GM23338 (cell line): Measurements from ENCODE around the gene RPS6KA4.

Experiments used
- CTCF ChIP-seq, 2 experiments: fragments of 200-600 bp in 1 of 2; sonication (generic) in 1 of 2; conservative IDR thresholded peaks; 2 replicates each; pipeline versions ENCODE4 v1.5.1 to v1.6.1; 2016 to 2017; ENCODE audit warnings: antibody characterized with exemption in 2 of 2, low read depth in 2 of 2, mild to moderate bottlenecking in 2 of 2, moderate library complexity in 1 of 2
- EZH2 ChIP-seq: fragments of 200-600 bp; sonication (generic); IDR thresholded peaks from one replicate; pipeline ENCODE4 v1.8.0; 2017; ENCODE audit warnings: antibody characterized with exemption, mild to moderate bottlenecking, low read depth; ENCODE audit not compliant: unreplicated experiment
- TF ChIP-seq, protein P1 (sequence below): IDR thresholded peaks from one replicate; pipeline ENCODE4 v1.6.1; 2018; ENCODE audit warnings: antibody characterized with exemption; ENCODE audit not compliant: unreplicated experiment

DNA sequence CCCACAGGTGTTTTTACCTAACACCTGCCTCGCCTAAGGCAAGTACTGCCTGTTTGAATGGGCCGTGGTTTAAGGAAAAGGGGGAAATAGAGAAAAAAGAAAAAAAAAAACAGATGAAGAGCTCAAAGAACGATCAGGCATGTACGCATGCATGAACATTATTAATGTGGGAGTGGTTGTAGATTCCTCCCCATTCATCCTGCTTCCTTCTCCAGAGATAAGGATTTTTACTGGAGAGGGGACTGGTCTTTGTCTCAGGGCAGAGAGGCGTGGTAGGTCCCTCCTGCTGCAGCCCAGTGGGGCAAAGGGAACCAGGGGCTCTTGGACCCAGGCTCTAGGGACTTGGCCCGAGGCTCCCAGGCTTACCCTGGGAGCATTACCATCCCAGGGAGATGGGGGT is 23.1 kb downstream of the RPS6KA4 start:
- TF ChIP-seq CTCF (conservative IDR thresholded peaks at IDR 0.05; ENCODE audit: low read depth in 2 of 2) (no peak), EZH2 (no peak)
- TF ChIP-seq, protein P1, sequence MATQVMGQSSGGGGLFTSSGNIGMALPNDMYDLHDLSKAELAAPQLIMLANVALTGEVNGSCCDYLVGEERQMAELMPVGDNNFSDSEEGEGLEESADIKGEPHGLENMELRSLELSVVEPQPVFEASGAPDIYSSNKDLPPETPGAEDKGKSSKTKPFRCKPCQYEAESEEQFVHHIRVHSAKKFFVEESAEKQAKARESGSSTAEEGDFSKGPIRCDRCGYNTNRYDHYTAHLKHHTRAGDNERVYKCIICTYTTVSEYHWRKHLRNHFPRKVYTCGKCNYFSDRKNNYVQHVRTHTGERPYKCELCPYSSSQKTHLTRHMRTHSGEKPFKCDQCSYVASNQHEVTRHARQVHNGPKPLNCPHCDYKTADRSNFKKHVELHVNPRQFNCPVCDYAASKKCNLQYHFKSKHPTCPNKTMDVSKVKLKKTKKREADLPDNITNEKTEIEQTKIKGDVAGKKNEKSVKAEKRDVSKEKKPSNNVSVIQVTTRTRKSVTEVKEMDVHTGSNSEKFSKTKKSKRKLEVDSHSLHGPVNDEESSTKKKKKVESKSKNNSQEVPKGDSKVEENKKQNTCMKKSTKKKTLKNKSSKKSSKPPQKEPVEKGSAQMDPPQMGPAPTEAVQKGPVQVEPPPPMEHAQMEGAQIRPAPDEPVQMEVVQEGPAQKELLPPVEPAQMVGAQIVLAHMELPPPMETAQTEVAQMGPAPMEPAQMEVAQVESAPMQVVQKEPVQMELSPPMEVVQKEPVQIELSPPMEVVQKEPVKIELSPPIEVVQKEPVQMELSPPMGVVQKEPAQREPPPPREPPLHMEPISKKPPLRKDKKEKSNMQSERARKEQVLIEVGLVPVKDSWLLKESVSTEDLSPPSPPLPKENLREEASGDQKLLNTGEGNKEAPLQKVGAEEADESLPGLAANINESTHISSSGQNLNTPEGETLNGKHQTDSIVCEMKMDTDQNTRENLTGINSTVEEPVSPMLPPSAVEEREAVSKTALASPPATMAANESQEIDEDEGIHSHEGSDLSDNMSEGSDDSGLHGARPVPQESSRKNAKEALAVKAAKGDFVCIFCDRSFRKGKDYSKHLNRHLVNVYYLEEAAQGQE: no peak
